NCI-H1092 treated with DMSO at 0.1 percent for 48 hours (cell line): ENCODE data around the gene PHF13.
A peak's percentile ranks its signal among the peaks of the same experiment; 100 is the strongest.
"Not testable (repeated sequence)": the region's sequence is repeated elsewhere in the genome, so short reads cannot be mapped to it uniquely, and the experiment has no call there.

Source experiments
- DNase-seq: peaks from one replicate; lab custom pipeline; 2025; lab: John Stamatoyannopoulos, UW

Gene PHF13

GRCh38 chr1:6631058-6631457 lies 17.5 kb downstream of the PHF13 start:
- no peak for DNase-seq

- no peak for DNase-seq
These were observed 19.3 kb downstream of the PHF13 start for GRCh38 chr1:6632588-6633514.

GRCh38 chr1:6634371-6635052 lies 21.0 kb downstream of the PHF13 start:
- no peak for DNase-seq

- DNase-seq, result no peak
These were observed 21.8 kb downstream of the PHF13 start for GRCh38 chr1:6635161-6635909.

- no peak for DNase-seq
These were observed 22.6 kb downstream of the PHF13 start for GRCh38 chr1:6635910-6636760.

- not testable (repeated sequence) for DNase-seq
These were observed 23.2 kb downstream of the PHF13 start for GRCh38 chr1:6636778-6637177.

GRCh38 chr1:6637770-6638169 lies 24.2 kb downstream of the PHF13 start:
- DNase-seq, result no peak

- no peak for DNase-seq
These were observed 24.7 kb downstream of the PHF13 start for GRCh38 chr1:6638226-6638625.

- DNase-seq, result not testable (repeated sequence)
These were observed 27.3 kb downstream of the PHF13 start for GRCh38 chr1:6640867-6641266.

- DNase-seq, result no peak
These were observed 31.5 kb downstream of the PHF13 start for GRCh38 chr1:6645018-6645417.

- DNase-seq, result peak; percentile 63
These were observed 33.1 kb downstream of the PHF13 start for GRCh38 chr1:6646499-6647148.

GRCh38 chr1:6648556-6648955 lies 35.0 kb downstream of the PHF13 start:
- DNase-seq, result no peak

GRCh38 chr1:6651909-6652308 lies 38.4 kb downstream of the PHF13 start:
- no peak for DNase-seq

GRCh38 chr1:6652986-6653385 lies 39.5 kb downstream of the PHF13 start:
- DNase-seq, result no peak

GRCh38 chr1:6653436-6654290 lies 40.1 kb downstream of the PHF13 start:
- no peak for DNase-seq

GRCh38 chr1:6657138-6657537 lies 43.6 kb downstream of the PHF13 start:
- DNase-seq, result no peak

- no peak for DNase-seq
These were observed 45.0 kb downstream of the PHF13 start for GRCh38 chr1:6658359-6659060.

- DNase-seq, result no peak
These were observed 47.0 kb downstream of the PHF13 start for GRCh38 chr1:6660415-6661049.

GRCh38 chr1:6662468-6662867 lies 48.9 kb downstream of the PHF13 start:
- not testable (repeated sequence) for DNase-seq
